ENCODE results near the gene COL25A1.
"Not testable (repeated sequence)": the region's sequence is repeated elsewhere in the genome, so short reads cannot be mapped to it uniquely, and the experiment has no call there.

COL25A1 gene

DNA sequence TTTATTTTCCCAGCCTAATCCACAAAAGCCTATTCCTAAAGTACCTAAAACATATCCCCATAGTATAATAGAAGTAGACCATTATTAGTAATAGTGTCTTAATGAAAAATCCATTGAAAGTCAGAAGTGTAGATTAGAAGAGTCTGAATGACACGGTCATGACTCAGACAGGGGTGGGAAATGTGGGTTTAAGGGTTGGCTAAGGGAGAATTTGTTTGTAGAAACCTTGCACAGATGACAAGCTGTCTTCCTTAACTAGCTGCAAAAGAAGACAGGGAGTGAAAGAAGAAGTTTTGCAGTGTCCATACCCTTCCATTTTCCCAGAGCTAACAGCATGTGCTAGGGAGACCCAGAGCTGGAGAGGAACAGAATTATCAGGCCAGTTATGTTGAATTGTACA, 296.9 kb downstream of the COL25A1 start:
- no peak for DNase-seq

DNA sequence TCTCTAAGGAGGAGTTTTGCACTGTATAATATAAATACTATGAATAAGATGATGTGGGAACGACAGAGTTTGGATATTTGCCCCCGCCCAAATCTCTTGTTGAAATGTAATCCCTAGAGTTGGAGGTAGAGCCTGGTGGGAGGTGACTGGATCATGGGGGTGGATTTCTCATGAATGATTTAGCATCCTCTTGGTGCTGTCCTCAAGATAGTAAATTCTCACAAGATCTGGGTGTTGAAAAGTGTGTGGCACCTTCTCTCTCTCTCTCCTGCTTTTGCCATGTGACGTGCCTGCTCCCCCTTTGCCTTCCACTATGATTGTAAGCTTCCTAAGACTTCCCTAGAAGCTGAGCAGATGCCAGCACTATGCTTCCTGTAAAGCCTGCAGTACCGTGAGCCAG, 298.0 kb downstream of the COL25A1 start:
- no peak for DNase-seq

GRCh38 chr4:109003964-109004363, 298.5 kb downstream of the COL25A1 start:
- no peak for DNase-seq

DNA sequence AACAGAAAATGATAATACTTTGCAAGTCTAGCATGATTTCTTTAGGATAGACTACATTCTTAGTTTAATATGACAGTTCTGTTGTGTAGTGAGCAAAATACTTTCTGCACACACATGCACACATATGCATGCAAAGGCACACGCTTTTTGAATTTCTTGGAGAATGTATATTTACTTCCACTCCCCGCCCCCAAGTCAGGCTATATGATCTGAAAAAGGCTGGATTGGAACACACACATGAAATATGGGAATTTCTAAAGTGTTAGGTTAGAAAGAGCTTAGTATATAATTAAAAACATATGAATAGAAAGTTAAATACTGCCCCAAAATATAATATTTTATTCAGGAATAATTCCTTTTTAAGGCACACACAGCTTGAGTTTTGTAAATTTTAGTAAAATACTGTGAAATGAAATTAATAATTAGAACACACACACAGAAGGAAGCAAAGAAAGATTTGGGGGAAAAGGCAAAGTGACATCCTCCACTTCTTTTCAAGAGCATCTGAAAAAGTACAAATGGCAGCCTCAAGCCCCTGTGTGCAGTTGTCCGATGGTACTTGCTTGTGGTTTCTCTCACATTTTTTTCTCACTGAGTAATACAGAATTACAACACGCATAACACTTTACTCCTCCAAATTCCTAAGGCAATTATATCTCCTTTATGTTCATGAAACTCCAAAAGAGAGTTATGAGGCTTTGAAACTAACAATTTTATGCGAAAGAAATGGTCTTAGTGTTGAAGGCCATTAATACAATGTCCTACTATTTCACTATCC, 310.7 kb downstream of the COL25A1 start:
- no peak for DNase-seq

- DNase-seq = no peak
These were observed 313.8 kb downstream of the COL25A1 start for GRCh38 chr4:108988464-108989195.

DNA sequence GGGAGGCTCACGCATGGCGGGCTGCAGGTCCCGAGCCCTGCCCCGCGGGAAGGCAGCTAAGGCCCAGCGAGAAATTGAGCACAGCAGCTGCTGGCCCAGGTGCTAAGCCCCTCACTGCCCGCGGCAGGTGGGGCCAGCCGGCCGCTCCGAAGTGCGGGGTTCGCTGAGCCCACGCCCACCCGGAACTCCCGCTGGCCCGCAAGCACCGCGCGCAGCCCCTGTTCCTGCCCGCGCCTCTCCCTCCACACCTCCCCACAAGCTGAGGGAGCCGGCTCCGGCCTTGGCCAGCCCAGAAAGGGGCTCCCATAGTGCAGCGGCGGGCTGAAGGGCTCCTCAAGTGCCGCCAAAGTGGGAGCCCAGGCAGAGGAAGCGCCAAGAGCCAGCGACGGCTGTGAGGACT, 318.0 kb downstream of the COL25A1 start:
- DNase-seq = not testable (repeated sequence)

DNA sequence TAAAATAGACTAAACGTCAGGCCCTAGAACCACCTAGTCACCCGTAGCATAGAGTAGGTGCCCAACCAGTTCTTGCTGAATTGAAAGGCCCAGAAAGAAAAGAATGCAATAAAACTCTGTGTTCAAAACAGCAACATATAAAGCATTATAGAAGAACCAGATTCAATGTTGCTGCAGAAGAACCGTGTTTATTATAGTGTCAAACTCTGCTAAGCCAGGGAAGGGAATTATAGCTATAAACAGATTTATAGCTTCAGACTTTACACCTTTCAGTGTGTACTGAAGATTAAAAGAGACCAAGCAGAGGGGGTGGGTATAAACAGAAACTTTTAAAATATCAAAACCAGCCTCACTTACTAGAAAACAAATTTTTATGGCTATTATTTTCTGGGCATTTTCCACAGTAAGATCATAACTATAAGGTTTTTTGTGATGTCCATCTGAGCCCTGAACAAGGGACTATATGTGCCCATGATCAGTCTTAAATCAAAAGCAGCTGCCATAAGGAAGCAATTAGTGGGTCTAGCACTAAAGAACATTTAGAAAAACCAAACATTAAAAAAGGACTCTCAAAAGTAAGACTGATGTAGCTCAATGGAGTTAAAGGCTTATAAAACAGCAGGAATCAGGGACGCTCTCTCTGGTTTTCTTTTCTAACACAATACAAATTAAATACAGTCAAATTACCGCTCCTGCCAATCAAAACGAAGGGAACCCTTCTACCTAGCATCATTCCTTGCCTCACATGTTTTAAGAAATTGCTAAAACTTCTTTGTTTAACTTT, 319.9 kb downstream of the COL25A1 start:
- no peak for DNase-seq

DNA sequence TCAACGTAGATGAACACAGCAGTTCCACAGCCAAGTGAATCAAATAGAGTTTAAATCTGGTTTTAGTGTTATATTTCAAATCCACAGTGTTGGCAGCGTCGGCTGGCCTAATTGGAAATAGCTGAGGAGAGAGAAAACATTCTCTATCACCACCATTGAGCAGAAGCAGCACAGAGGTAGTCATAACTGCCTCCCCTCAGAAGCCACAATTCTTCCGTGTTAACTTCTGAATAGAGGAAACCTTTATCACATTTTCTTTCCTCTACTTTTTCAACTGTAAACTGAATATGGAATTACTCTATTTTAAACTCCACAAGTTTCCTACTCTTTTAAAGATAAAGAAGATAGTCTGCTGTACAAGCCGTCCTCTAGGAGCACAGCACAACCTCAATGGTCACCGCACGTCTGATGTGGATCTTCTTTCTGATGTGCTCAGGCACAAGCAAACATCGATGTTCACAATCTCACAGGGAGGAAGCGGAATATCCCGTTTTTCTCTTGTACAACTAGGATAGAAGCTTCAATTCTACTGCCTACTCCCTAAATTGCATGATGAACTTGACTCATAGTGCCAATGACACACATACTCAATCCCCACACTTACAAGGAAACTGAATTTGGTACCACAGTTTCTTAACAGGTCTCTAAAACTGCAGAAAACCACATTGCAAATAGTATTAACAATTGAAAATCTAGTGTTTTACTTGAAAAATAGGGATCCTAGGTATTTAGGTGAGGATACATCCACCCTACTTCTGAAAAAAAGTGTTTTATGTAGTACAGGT, 321.8 kb downstream of the COL25A1 start:
- no peak for DNase-seq

- no peak for DNase-seq
These were observed 322.7 kb downstream of the COL25A1 start for GRCh38 chr4:108979759-108980158.

GRCh38 chr4:108978066-108978465, 324.4 kb downstream of the COL25A1 start:
- no peak for DNase-seq

DNA sequence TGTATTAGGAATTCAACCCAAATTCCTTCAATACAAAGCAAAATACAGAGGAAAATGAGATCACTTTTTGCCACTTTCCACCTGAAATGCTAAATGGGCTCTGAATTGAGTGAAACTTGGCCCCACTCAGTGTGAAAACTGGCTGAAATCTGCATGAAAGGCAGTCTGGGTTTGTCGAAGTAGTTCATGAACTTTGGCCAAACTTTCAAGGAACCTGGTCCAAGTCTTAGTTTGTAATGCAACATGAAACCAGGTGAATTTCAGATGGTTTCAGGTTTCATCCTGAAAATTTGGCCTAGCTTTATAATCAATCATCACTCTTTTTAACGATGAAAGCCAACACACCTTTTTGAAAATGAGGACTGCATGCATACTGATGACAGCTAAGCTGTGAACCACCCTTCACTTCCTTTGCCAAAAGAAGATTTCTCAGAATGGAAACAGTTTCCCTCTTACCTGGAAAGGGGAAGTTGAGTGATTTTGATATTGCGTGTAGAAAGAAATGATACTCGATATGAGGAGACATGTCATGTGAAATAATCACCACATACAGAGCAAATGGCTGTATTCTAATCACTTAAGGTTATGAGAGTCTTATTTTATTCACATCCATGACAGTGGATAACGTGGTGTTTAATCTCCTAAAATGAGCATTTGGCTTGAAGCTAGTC, 329.7 kb downstream of the COL25A1 start:
- DNase-seq = no peak

GRCh38 chr4:108971473-108971872, 331.0 kb downstream of the COL25A1 start:
- no peak for DNase-seq

- DNase-seq = no peak
These were observed 336.9 kb downstream of the COL25A1 start for GRCh38 chr4:108965472-108966076.

- no peak for DNase-seq
These were observed 337.4 kb downstream of the COL25A1 start for GRCh38 chr4:108965016-108965415.

DNA sequence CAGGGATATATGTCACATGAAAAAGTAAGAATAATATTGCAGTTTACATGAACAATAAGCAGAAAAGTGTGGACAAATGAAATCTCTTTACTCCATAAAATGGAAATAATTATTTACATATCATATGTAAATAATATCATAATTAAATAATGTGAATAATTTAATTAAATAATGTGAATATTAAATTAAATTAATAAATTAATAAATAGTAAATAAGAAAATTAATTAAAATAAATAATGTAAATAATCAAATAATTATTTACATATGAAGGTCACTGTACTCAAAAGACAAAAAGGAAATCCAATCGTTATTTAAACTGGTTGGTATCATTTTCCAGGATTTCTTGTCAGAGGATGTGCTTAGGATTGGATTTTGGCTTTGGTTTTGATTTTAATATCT, 338.5 kb downstream of the COL25A1 start:
- no peak for DNase-seq

GRCh38 chr4:108959491-108959890, 343.0 kb downstream of the COL25A1 start:
- DNase-seq = no peak

GRCh38 chr4:108954880-108955279, 347.6 kb downstream of the COL25A1 start:
- no peak for DNase-seq

DNA sequence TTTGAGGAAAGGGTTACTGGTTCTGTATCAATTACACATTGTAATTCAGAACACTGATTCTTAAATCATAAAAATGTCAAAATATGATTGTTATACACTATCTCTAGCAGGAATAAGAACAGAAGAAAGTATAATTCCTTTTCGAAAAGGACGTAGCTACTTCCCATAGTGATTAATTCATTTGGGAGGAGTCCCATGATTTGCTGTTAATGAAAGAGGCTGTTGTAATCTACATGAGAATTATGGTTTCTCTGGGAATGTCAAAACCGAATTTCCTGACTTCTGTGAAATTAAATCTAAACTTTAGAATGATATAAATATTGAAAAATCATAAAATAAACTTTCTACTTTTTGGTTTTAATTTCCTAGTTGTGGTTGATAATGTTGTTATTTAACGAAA, 348.5 kb downstream of the COL25A1 start:
- DNase-seq = no peak

DNA sequence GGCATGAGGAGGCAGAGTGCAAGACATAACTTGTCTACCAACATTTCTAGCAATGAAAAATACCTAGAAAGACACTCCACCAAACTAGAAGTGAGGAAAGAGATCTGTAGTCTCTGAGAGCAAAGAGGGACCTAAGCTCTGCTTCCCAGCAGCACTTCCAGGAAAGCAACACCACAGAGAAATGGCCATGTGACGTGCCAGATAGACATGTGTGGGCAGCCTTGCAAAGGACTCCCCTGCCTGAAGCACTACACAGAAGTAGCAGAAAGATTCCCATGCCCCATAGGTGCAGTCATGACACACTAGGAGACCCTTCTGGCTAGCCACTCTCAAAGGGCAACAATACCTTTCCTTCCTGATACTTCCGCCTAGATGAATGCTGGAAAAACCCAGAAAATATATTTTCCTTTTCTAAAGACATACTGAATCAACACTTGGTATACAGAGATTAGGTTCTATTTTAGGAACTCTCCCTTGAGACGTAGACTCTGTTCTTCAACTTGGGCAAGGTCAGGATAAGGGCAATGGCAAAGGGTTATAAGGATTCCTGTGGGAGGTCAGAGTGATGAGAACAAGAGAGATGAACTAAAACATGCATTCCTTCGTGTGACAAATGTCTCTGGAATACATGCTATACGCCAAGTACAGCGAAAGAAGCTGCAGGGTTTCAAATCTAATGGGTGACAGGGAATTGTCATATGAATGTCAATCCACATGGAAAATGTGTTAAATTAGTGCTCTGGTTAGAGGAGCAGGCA, 352.1 kb downstream of the COL25A1 start:
- no peak for DNase-seq

- no peak for DNase-seq
These were observed 354.9 kb downstream of the COL25A1 start for GRCh38 chr4:108947526-108947925.

DNA sequence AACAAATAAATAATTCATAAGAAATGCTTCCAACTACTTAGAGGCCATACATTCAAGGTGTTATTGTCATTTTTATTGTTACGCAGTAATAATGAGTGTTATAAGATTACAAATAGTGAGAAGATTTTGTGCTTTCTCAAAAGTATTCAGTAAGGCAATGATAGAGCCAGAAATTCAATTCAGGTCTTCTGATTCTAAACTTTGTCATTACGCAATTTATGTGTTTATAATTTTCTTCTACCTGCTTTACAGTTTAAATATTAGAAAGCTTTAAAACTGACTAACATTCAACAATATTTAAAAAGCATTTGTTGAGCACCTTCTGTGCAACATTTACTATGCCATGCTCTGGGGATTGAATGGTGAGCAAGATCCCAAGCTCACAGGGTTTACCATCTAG, 356.2 kb downstream of the COL25A1 start:
- DNase-seq = no peak

All from CD4-positive, alpha-beta T cell treated with Interleukin-15 for 1 hour (primary cell).